K562 (cell line): Measurements from ENCODE around the gene RBM12. TPM values are rescaled to one million over a fixed set of nuclear protein-coding genes. Genes with fewer than 3 reads are reported as not detected.

Source experiments
- BHLHE40 ChIP-seq: IDR thresholded peaks from 2 replicates; pipeline ENCODE4 v1.6.1; 2011; ENCODE audit warnings: low read length, improper control_type of control experiment
- BMI1 ChIP-seq: fragments of 150-350 bp; IDR thresholded peaks from 2 replicates; pipeline ENCODE4 v1.6.1; 2014; ENCODE audit warnings: low read length
- CREBBP ChIP-seq: IDR thresholded peaks from one replicate; pipeline ENCODE4 v1.6.1; 2012; ENCODE audit warnings: low read depth, mild to moderate bottlenecking, control low read depth, inconsistent platforms, low read length
- ELF2 ChIP-seq: fragments of 250-450 bp; sonication (Bioruptor Pico); IDR thresholded peaks from 2 replicates; pipeline ENCODE4 v1.5.0; 2021; ENCODE audit warnings: mild to moderate bottlenecking
- ELF4 ChIP-seq: fragments of 450-650 bp; formaldehyde crosslinking; IDR thresholded peaks from 2 replicates; pipeline ENCODE4 v1.4.0; 2022; ENCODE audit warnings: missing genetic modification characterization
- MTF1 ChIP-seq: fragments of 250-450 bp; sonication (Bioruptor Pico); IDR thresholded peaks from 2 replicates; pipeline ENCODE4 v1.9.0; 2021; ENCODE audit warnings: moderate library complexity, mild to moderate bottlenecking, inconsistent platforms, borderline replicate concordance
- MYC ChIP-seq, 2 experiments: fragments of 250-450 bp in 1 of 2; sonication (Bioruptor Pico) in 1 of 2; IDR thresholded peaks; 2 replicates each; pipeline versions ENCODE4 v1.5.1 to v1.6.1; 2012 to 2021; ENCODE audit warnings: low read depth in 2 of 2, borderline replicate concordance in 1 of 2, improper control_type of control experiment in 1 of 2, low read length in 1 of 2, mild to moderate bottlenecking in 1 of 2, moderate library complexity in 1 of 2
- NBN ChIP-seq: fragments of 450-650 bp; IDR thresholded peaks from 2 replicates; pipeline ENCODE4 v1.6.1; 2016; ENCODE audit warnings: low read depth, mild to moderate bottlenecking
- NCOA1 ChIP-seq: fragments of 450-650 bp; IDR thresholded peaks from 2 replicates; pipeline ENCODE4 v1.6.1; 2016; ENCODE audit warnings: low read depth
- NFIC ChIP-seq: fragments of 450-650 bp; IDR thresholded peaks from 2 replicates; pipeline ENCODE4 v1.6.1; 2017; ENCODE audit warnings: mild to moderate bottlenecking, inconsistent platforms
- NR1H2 ChIP-seq: sonication (generic); formaldehyde crosslinking; IDR thresholded peaks from 2 replicates; pipeline ENCODE4 v1.4.0; 2020; ENCODE audit warnings: mild to moderate bottlenecking, missing genetic modification reagents
- PML ChIP-seq: IDR thresholded peaks from 2 replicates; pipeline ENCODE4 v1.6.1; 2012; ENCODE audit warnings: low read length, inconsistent platforms
- SMAD4 ChIP-seq: fragments of 250-450 bp; sonication (Bioruptor Pico); conservative IDR thresholded peaks from 2 replicates; pipeline ENCODE4 v1.8.0; 2021; ENCODE audit warnings: inconsistent platforms, mild to moderate bottlenecking, moderate library complexity
- SRSF3 ChIP-seq: fragments of 200-400 bp; formaldehyde crosslinking; IDR thresholded peaks from 2 replicates; pipeline ENCODE4 v1.6.1; 2016; ENCODE audit warnings: mild to moderate bottlenecking, low read length, moderate library complexity; ENCODE audit not compliant: insufficient read depth
- ZNF121 ChIP-seq: sonication (generic); formaldehyde crosslinking; conservative IDR thresholded peaks from 2 replicates; pipeline ENCODE4 v1.8.0; 2022; ENCODE audit warnings: missing genetic modification reagents
- ZNF143 ChIP-seq: sonication (generic); formaldehyde crosslinking; IDR thresholded peaks from 2 replicates; pipeline ENCODE4 v1.9.0; 2022; ENCODE audit warnings: mild to moderate bottlenecking, missing genetic modification reagents
- ZNF408 ChIP-seq: fragments of 250-450 bp; sonication (Bioruptor Pico); IDR thresholded peaks from 2 replicates; pipeline ENCODE4 v1.4.0; 2020; ENCODE audit warnings: low read depth, mild to moderate bottlenecking, moderate library complexity
- polyA plus RNA-seq, 8 experiments: library from polyadenylated mRNA; depleted of rRNA in 4 of 8; stranded (reverse) in 5 of 8; unstranded in 3 of 8; fragments of >200 nt; fragmentation: Nextera tagmentation in 2 of 8; fragmentation: Illumina TruSeq in 1 of 8; extraction: Ambion mirVana in 2 of 8; extraction: Trizol in 1 of 8; gene quantifications; 2 replicates each; pipeline versions ENCODE4 v1.2.1 to v1.2.3, GENCODE V29; 2011 to 2014; ENCODE audit warnings: inconsistent platforms in 1 of 8, missing spikeins in 1 of 8
- total RNA-seq, 7 experiments: library from RNA; depleted of rRNA in 6 of 7; stranded (reverse); fragments of >200 nt in 6 of 7; fragmentation: Illumina TruSeq in 2 of 7; extraction: Trizol in 2 of 7; gene quantifications; 2 replicates each; pipeline versions ENCODE4 v1.2.1 to v1.2.3, GENCODE V29; 2011 to 2021; ENCODE audit warnings: low replicate concordance in 1 of 7
- TF ChIP-seq, protein P1 (sequence below): fragments of 450-650 bp; IDR thresholded peaks from 2 replicates; pipeline ENCODE4 v1.6.1; 2016; ENCODE audit warnings: missing biosample characterization, missing genetic modification characterization
- TF ChIP-seq, protein P2 (sequence below), 3 experiments: fragments of 200-800 bp in 1 of 3; fragments of 250-450 bp in 1 of 3; fragments of 450-650 bp in 1 of 3; sonication (Bioruptor Pico) in 1 of 3; sonication (Bioruptor generic) in 1 of 3; formaldehyde crosslinking in 1 of 3; IDR thresholded peaks; 2 replicates each; pipeline versions ENCODE4 v1.6.1 to v1.8.0; 2016 to 2022; ENCODE audit warnings: mild to moderate bottlenecking in 2 of 3, missing genetic modification characterization in 2 of 3, missing compliant biosample characterization in 1 of 3, moderate library complexity in 1 of 3
- TF ChIP-seq, protein P3 (sequence below), 2 experiments: IDR thresholded peaks in 1 of 2; conservative IDR thresholded peaks in 1 of 2; 2 replicates each; pipeline ENCODE4 v1.6.1; 2016; ENCODE audit warnings: low read depth in 2 of 2, mild to moderate bottlenecking in 1 of 2, missing compliant biosample characterization in 1 of 2, missing genetic modification characterization in 1 of 2, moderate library complexity in 1 of 2

The RBM12 gene
- total and polyA plus RNA-seq, 9 of the 15 experiments (the other 6 are each of a cell fraction or from before 2014, with no cell fraction given) = 5.0 to 162 (median 73.3) TPM

DNA sequence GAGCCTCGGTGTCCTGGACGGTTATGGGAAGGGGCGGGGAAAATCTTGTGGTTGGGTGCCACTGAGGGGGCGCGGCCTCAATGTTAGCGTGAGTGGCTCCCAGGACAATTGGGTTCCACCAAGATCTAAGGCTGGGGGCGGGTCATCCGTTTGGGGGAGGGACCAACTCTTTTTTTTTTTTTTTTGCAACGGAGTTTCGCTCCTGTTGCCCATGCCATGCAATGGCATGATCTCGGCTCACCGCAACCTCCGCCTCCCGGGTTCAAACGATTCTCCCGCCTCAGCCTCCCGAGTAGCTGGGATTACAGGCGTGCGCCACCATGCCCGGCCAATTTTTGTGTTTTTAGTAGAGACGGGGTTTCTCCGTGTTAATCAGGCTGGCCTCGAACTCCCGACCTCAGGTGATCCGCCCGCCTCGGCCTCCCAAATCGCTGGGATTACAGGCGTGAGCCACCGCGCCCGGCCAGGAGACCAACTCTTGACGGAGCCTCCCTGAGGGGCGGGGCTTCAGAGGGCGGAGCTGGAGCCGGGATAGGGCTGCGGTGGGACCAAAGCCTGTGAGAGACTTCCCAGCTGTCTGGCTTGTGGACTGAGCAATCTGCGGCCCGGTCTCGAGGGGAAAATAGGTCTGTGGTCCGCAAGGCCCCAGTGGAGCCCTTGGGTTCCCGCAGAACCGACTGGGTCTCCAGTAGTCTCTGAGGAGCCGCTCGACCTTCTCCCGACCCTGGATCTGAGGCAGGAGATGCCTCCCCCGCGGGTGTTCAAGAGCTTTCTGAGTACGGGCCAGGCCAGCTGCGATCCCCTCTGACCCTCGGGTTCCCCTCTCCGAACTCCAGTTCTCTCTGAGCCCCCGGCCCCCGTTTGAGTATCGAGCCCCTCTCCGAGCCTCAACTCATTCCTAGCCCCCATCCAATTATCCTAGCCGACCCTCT lies 48.0 kb downstream of the RBM12 start (continued):
- TF ChIP-seq BMI1 (no peak), SRSF3 (no peak), ELF2 (CRISPR knock-in tag) (no peak), ZNF143 (CRISPR knock-in tag) (0 out of 2 replicates have a peak, but pooled peaks have one; percentile 39), ZNF121 (CRISPR knock-in tag) (no peak), SMAD4 (CRISPR knock-in tag) (peak; percentile 51; the same call in 1 of the 2 replicates), NR1H2 (CRISPR knock-in tag) (no peak), MYC (IDR thresholded peaks at IDR 0.05; ENCODE audit: low read depth, low read length) (peak; percentile 20; the same call in 1 of the 2 replicates), MYC (CRISPR knock-in tag; IDR thresholded peaks at IDR 0.05; ENCODE audit: borderline replicate concordance, low read depth) (peak; percentile 46; the same call in 1 of the 2 replicates), ZNF408 (CRISPR knock-in tag) (no peak), NFIC (peak; percentile 10; the same call in 1 of the 2 replicates), MTF1 (CRISPR knock-in tag) (no peak), ELF4 (CRISPR knock-in tag) (peak; percentile 62), CREBBP (no peak), BHLHE40 (no peak), NCOA1 (no peak), PML (no peak), NBN (peak; percentile 90)
- TF ChIP-seq, protein P1, sequence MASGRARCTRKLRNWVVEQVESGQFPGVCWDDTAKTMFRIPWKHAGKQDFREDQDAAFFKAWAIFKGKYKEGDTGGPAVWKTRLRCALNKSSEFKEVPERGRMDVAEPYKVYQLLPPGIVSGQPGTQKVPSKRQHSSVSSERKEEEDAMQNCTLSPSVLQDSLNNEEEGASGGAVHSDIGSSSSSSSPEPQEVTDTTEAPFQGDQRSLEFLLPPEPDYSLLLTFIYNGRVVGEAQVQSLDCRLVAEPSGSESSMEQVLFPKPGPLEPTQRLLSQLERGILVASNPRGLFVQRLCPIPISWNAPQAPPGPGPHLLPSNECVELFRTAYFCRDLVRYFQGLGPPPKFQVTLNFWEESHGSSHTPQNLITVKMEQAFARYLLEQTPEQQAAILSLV (tag) = no peak
- TF ChIP-seq, protein P2, sequence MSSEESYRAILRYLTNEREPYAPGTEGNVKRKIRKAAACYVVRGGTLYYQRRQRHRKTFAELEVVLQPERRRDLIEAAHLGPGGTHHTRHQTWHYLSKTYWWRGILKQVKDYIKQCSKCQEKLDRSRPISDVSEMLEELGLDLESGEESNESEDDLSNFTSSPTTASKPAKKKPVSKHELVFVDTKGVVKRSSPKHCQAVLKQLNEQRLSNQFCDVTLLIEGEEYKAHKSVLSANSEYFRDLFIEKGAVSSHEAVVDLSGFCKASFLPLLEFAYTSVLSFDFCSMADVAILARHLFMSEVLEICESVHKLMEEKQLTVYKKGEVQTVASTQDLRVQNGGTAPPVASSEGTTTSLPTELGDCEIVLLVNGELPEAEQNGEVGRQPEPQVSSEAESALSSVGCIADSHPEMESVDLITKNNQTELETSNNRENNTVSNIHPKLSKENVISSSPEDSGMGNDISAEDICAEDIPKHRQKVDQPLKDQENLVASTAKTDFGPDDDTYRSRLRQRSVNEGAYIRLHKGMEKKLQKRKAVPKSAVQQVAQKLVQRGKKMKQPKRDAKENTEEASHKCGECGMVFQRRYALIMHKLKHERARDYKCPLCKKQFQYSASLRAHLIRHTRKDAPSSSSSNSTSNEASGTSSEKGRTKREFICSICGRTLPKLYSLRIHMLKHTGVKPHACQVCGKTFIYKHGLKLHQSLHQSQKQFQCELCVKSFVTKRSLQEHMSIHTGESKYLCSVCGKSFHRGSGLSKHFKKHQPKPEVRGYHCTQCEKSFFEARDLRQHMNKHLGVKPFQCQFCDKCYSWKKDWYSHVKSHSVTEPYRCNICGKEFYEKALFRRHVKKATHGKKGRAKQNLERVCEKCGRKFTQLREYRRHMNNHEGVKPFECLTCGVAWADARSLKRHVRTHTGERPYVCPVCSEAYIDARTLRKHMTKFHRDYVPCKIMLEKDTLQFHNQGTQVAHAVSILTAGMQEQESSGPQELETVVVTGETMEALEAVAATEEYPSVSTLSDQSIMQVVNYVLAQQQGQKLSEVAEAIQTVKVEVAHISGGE (CRISPR knock-in tag; IDR thresholded peaks at IDR 0.05) = no peak; a peak in 1 of 6 replicates
- TF ChIP-seq, protein P3, sequence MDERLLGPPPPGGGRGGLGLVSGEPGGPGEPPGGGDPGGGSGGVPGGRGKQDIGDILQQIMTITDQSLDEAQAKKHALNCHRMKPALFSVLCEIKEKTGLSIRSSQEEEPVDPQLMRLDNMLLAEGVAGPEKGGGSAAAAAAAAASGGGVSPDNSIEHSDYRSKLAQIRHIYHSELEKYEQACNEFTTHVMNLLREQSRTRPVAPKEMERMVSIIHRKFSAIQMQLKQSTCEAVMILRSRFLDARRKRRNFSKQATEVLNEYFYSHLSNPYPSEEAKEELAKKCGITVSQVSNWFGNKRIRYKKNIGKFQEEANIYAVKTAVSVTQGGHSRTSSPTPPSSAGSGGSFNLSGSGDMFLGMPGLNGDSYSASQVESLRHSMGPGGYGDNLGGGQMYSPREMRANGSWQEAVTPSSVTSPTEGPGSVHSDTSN (CRISPR knock-in tag; IDR thresholded peaks at IDR 0.05; ENCODE audit: low read depth) = no peak
- TF ChIP-seq, protein P3 (tag; conservative IDR thresholded peaks at IDR 0.05; ENCODE audit: low read depth) = peak; percentile 3; the same call in 1 of the 2 replicates
